IMR-90 (cell line): Measurements from ENCODE around the gene CDH15. TPM values are rescaled to one million over a fixed set of nuclear protein-coding genes. Genes with fewer than 3 reads are reported as not detected.

Experiments used
- ATAC-seq: fragments of 200-7000 bp; cut with Tn5 transposase; 2 replicates; pipeline ENCODE4 v1.9.1; 2020; ENCODE audit warnings: low read depth, mild to moderate bottlenecking, moderate library complexity
- BruUV-seq: library from RNA; stranded (reverse); fragments of 400-500 nt; replicated peaks from 2 replicates; lab custom pipeline; 2021; lab: Mats Ljungman, UMichigan
- CTCF ChIA-PET: fragments of 300-600 bp; formaldehyde crosslinking; extraction: SDS; loops from one replicate; lab custom pipeline; 2021; ENCODE audit warnings: antibody characterized with exemption; lab: Yijun Ruan, JAX
- POLR2A ChIA-PET: fragments of 300-600 bp; sonication (Branson Sonifier 250); formaldehyde crosslinking; loops from one replicate; lab custom pipeline; 2022; ENCODE audit warnings: antibody characterized with exemption; ENCODE audit not compliant: unreplicated experiment; lab: Charles Lee
- DNase-seq: peaks from one replicate; pipeline ENCODE4 v3.0.0; 2013
- H2AFZ ChIP-seq: replicated peaks from 2 replicates; pipeline ENCODE3; 2013; ENCODE audit warnings: low read length, mild to moderate bottlenecking; ENCODE audit not compliant: poor library complexity
- H2AK5ac ChIP-seq: 2 replicates; pipeline ENCODE4 v1.6.1; 2013; ENCODE audit warnings: low read depth, low read length, inconsistent platforms
- H2AK9ac ChIP-seq: replicated peaks from 2 replicates; pipeline ENCODE3; 2013; ENCODE audit warnings: mild to moderate bottlenecking, low read depth, low read length, moderate library complexity; ENCODE audit not compliant: poor library complexity
- H2BK120ac ChIP-seq: 2 replicates; pipeline ENCODE4 v1.6.1; 2013; ENCODE audit warnings: low read depth, low read length, inconsistent platforms
- H2BK15ac ChIP-seq: 3 replicates; pipeline ENCODE4 v1.6.1; 2013; ENCODE audit warnings: low read depth, low read length, inconsistent platforms
- H2BK20ac ChIP-seq: 2 replicates; pipeline ENCODE4 v1.6.1; 2013; ENCODE audit warnings: low read depth, mild to moderate bottlenecking, inconsistent platforms, low read length, moderate library complexity
- H2BK5ac ChIP-seq: 2 replicates; pipeline ENCODE4 v1.6.1; 2013; ENCODE audit warnings: mild to moderate bottlenecking, low read depth, low read length, inconsistent platforms; ENCODE audit not compliant: poor library complexity, severe bottlenecking
- H3K14ac ChIP-seq: replicated peaks from 2 replicates; pipeline ENCODE4 v1.6.1; 2013; ENCODE audit warnings: low read depth, low read length, inconsistent platforms
- H3K18ac ChIP-seq: 2 replicates; pipeline ENCODE4 v1.6.1; 2013; ENCODE audit warnings: low read depth, low read length, control low read depth
- H3K23ac ChIP-seq: 2 replicates; pipeline ENCODE4 v1.6.1; 2013; ENCODE audit warnings: low read depth, low read length, inconsistent platforms
- H3K27ac ChIP-seq: 2 replicates; pipeline ENCODE4 v1.5.1; 2013; ENCODE audit warnings: mild to moderate bottlenecking, control low read depth, low read length; ENCODE audit not compliant: insufficient read depth
- H3K27me3 ChIP-seq: 2 replicates; pipeline ENCODE4 v1.6.1; 2013; ENCODE audit warnings: low read length; ENCODE audit not compliant: control insufficient read depth, insufficient read depth
- H3K36me3 ChIP-seq: 2 replicates; pipeline ENCODE4 v1.6.1; 2013; ENCODE audit warnings: low read length, mixed read lengths; ENCODE audit not compliant: control insufficient read depth, insufficient read depth
- H3K4ac ChIP-seq: 2 replicates; pipeline ENCODE4 v1.6.1; 2013; ENCODE audit warnings: low read depth, low read length, inconsistent platforms
- H3K4me1 ChIP-seq: 2 replicates; pipeline ENCODE4 v1.6.1; 2013; ENCODE audit warnings: low read length, mixed read lengths; ENCODE audit not compliant: control insufficient read depth, insufficient read depth
- H3K4me2 ChIP-seq: 2 replicates; pipeline ENCODE4 v1.6.1; 2013; ENCODE audit warnings: low read depth, mild to moderate bottlenecking, control low read depth, low read length, moderate library complexity
- H3K4me3 ChIP-seq: 2 replicates; pipeline ENCODE4 v1.5.1; 2013; ENCODE audit warnings: low read depth, mild to moderate bottlenecking, control low read depth, low read length, moderate library complexity; ENCODE audit not compliant: insufficient read depth
- H3K56ac ChIP-seq: 2 replicates; pipeline ENCODE4 v1.6.1; 2013; ENCODE audit warnings: low read length, inconsistent platforms; ENCODE audit not compliant: insufficient read depth; ENCODE audit errors: extremely low read depth
- H3K79me1 ChIP-seq, 2 experiments: 2 replicates each; pipeline ENCODE4 v1.6.1; 2013; ENCODE audit warnings: low read length in 2 of 2, inconsistent platforms in 1 of 2, low read depth in 1 of 2
- H3K9ac ChIP-seq: 2 replicates; pipeline ENCODE4 v1.6.1; 2013; ENCODE audit warnings: low read depth, low read length, control low read depth
- H3K9me1 ChIP-seq: 2 replicates; pipeline ENCODE4 v1.6.1; 2013; ENCODE audit warnings: low read length, inconsistent platforms; ENCODE audit not compliant: insufficient read depth
- H3K9me3 ChIP-seq: 2 replicates; pipeline ENCODE4 v1.6.1; 2013; ENCODE audit warnings: low read length; ENCODE audit not compliant: control insufficient read depth, insufficient read depth
- H4K20me1 ChIP-seq: 2 replicates; pipeline ENCODE4 v1.6.1; 2013; ENCODE audit warnings: low read length, inconsistent platforms; ENCODE audit not compliant: insufficient read depth
- H4K5ac ChIP-seq: 2 replicates; pipeline ENCODE4 v1.6.1; 2013; ENCODE audit warnings: mild to moderate bottlenecking, low read depth, low read length, control low read depth
- H4K8ac ChIP-seq, 2 experiments: 2 replicates each; pipeline ENCODE4 v1.6.1; 2013; ENCODE audit warnings: low read depth in 2 of 2, low read length in 2 of 2, control low read depth in 1 of 2, inconsistent platforms in 1 of 2
- H4K91ac ChIP-seq: 2 replicates; pipeline ENCODE4 v1.6.1; 2013; ENCODE audit warnings: low read depth, low read length, inconsistent platforms; ENCODE audit not compliant: insufficient read depth
- NFE2L2 ChIP-seq: fragments of 150-350 bp; IDR thresholded peaks from 2 replicates; pipeline ENCODE4 v1.6.1; 2016; ENCODE audit warnings: low read depth, mild to moderate bottlenecking, low read length
- RAD21 ChIP-seq: IDR thresholded peaks from 2 replicates; pipeline ENCODE4 v1.6.1; 2012; ENCODE audit warnings: low read length, improper control_type of control experiment
- WGBS, 2 experiments: methylation state at CpG; one replicate each; pipeline versions ENCODE4 v1.1.5 to v1.1.7; 2013; ENCODE audit warnings: missing lambda C conversion rate in 2 of 2; ENCODE audit not compliant: insufficient read length in 1 of 2; ENCODE audit errors: extremely low coverage in 2 of 2; 5-methylcytosine and 5-hydroxymethylcytosine counted together
- dilution Hi-C: fragments of 300-500 bp; cut with HindIII; formaldehyde crosslinking; loops from one replicate; pipeline ENCODE4 v1.14.3; 2018; ENCODE audit warnings: low sequenced_read_pairs; ENCODE audit not compliant: unreplicated experiment
- in situ Hi-C: fragments of 300-500 bp; cut with MboI; formaldehyde crosslinking; loops from 3 replicates; pipeline ENCODE4 v1.14.3; 2019; ENCODE audit warnings: low sequenced_read_pairs, inconsistent platforms, mixed read lengths
- intact Hi-C: fragments of 100-400 bp; cut with micrococcal nuclease; formaldehyde crosslinking; loops from 2 replicates; pipeline ENCODE4 v1.10.0; 2022
- polyA plus RNA-seq, 3 experiments: library from polyadenylated mRNA; depleted of rRNA; stranded (reverse); fragments of >200 nt; gene quantifications; 2 replicates each; pipeline ENCODE4 v1.2.3, GENCODE V29; 2012; ENCODE audit warnings: low replicate concordance in 1 of 3
- total RNA-seq: library from RNA; depleted of rRNA; stranded (reverse); fragments of >200 nt; gene quantifications from 2 replicates; pipeline ENCODE4 v1.2.3, GENCODE V29; 2012

Gene CDH15
- total and polyA plus RNA-seq, 2 of the 4 experiments (the other 2 are of a cell fraction) = 0.18 to 0.62 TPM

DNA sequence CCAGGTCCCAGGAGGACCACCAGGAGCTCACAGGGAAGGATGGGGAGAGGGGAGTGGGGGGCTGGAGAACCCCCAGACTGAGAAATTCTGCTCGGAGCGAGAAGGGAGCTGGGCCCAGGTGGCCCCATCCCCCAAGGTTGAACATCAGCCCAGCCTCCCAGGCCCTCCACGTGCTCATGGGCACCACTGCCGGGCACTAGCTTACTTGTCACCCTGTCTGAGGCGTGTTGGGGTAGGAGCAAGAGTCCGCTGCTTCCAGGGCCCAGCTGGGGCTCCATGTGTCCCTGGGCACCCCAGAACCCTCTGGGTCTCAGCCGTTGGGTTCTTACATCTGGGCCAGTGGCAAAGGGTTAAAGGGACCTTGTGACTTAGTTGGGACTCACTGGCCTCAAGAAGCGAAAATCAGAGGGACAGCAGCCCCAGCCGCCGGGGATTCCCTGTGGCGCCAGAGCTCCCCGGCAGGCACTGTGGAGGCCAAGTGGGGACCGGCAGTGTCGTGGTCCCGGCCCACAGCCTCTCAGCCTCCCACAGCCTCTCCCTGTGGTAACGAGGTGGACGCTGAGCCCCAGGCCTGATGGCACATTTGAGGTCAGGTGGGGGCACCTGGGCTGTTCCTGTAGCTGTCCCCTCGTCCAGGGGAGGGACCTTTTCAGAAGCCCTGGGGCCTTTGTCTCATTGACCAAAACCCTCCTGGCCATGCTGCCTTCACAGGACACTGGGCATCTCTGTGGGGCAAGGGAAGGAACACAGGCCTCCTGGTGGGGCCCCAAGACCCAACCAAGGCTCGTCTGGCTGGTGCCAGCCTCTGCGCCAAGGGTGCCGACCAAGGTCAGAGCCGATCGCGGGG, 33.7 kb upstream of the CDH15 start:
- Histone ChIP-seq H4K20me1 (no peaks in the 10 kb centered on the region), H3K9me1 (no peaks in the 10 kb centered on the region), H3K23ac (no peak overlapping the region), H3K9me3 (no peaks in the 10 kb centered on the region), H4K8ac (no peak overlapping the region), H3K9ac (no peak overlapping the region), H3K18ac (no peak overlapping the region), H4K91ac (no peak overlapping the region), H2AK9ac (no peak overlapping the region), H2BK20ac (no peak overlapping the region), H3K56ac (no peak overlapping the region), H2BK15ac (no peak overlapping the region), H3K27me3 (no peaks in the 10 kb centered on the region), H3K4me1 (no peaks in the 10 kb centered on the region), H3K36me3 (peaks cover 45% of the 10 kb centered on the region), H3K27ac (no peak overlapping the region), H2BK120ac (no peak overlapping the region), H3K79me1 (0 out of 4 replicates have a peak, but pooled peaks cover 0 to 2% of the 10 kb centered on the region in 2 experiments), H2AK5ac (no peak overlapping the region), H4K5ac (no peak overlapping the region), H2AFZ (no peak overlapping the region), H3K4me2 (no peak overlapping the region), H3K14ac (no peak overlapping the region), H3K4ac (no peak overlapping the region), H3K4me3 (no peak overlapping the region), H2BK5ac (no peak overlapping the region)
- ATAC-seq (no peak), DNase-seq (no peak)
- POLR2A ChIA-PET = no interaction called here
- no TSS peak for BruUV-seq
- dilution Hi-C loops (no loop called here), intact Hi-C loops (no loop called here), in situ Hi-C loops (no loop called here)
- WGBS, 2 experiments = 86% methylated on average over 12 of the region's 24 CpGs; no CpG with 5 or more reads in 1 of the 2 experiments
- TF ChIP-seq NFE2L2 (no peak), RAD21 (no peak)
- CTCF ChIA-PET = no interaction called here
